Lower leg skin (tissue), 4 donors: ENCODE data around the gene ACLY. TPM values are rescaled to one million over a fixed set of nuclear protein-coding genes. Genes with fewer than 3 reads are reported as not detected.

Experiments
- DNase-seq, 2 donors: peaks; one replicate each; pipeline ENCODE4 v3.0.0-alpha.2; 2019; ENCODE audit warnings: low spot score in 2 of 2
- H3K4me3 ChIP-seq: fragments of 200-600 bp; sonication (generic); 2 replicates; pipeline ENCODE4 v1.5.1; 2017; ENCODE audit warnings: mild to moderate bottlenecking, low read depth; ENCODE audit not compliant: poor library complexity, severe bottlenecking
- POLR2A ChIP-seq, 2 donors: fragments of 450-650 bp; IDR thresholded peaks; one replicate each; pipeline ENCODE4 v1.6.1; 2016 to 2017; ENCODE audit warnings: antibody characterized with exemption in 2 of 2, mild to moderate bottlenecking in 1 of 2, moderate library complexity in 1 of 2
- WGBS, 2 donors: methylation state at CpG; one replicate each; pipeline ENCODE4 v1.1.5; 2018; 5-methylcytosine and 5-hydroxymethylcytosine counted together
- intact Hi-C: fragments of 100-400 bp; cut with DNase I; formaldehyde crosslinking; loops from one replicate; pipeline ENCODE4 v1.15.0; 2023; ENCODE audit warnings: low total_unique reads
- total RNA-seq, 4 donors: library from RNA; depleted of rRNA; stranded (reverse); fragments of >200 nt; gene quantifications; one replicate each; pipeline ENCODE4 v1.1.0, GENCODE V29; 2016
- TF ChIP-seq, protein P1 (sequence below), 3 donors: fragments of 450-650 bp; IDR thresholded peaks; one replicate each; pipeline ENCODE4 v1.5.1; 2016; ENCODE audit warnings: antibody characterized with exemption in 3 of 3, mild to moderate bottlenecking in 3 of 3, moderate library complexity in 2 of 3

Gene ACLY
- total RNA-seq, 4 donors from 2014 or later: 50.3 to 73.0 (median 62.4) TPM

DNA sequence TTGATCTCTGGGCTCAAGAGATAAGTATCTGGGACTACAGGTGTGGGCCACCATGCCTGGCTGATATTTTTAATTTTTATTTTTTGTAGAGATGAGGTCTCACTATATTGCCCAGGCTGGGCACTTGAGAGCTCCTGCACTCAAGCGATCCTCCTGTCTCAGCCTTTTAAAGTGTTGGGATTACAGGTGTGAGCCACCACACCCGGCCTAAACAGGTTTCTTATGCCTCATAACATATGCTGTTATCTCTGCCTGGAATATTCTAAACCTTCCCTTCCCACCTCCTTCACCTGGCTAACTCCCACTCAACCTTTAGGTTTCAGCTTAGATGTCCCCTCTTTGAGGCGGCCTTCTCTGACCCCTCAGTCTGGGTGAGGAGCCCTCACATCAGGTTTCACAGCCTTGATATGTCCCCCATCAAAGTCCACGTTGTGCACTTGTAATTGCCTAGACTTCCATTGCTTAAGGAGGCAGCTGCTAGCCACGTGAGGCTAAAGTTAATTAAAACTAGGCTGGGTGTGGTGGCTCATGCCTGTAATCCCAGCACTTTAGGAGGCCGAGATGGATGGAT is 39.2 kb upstream of the ACLY start:
- TF ChIP-seq, protein P1, sequence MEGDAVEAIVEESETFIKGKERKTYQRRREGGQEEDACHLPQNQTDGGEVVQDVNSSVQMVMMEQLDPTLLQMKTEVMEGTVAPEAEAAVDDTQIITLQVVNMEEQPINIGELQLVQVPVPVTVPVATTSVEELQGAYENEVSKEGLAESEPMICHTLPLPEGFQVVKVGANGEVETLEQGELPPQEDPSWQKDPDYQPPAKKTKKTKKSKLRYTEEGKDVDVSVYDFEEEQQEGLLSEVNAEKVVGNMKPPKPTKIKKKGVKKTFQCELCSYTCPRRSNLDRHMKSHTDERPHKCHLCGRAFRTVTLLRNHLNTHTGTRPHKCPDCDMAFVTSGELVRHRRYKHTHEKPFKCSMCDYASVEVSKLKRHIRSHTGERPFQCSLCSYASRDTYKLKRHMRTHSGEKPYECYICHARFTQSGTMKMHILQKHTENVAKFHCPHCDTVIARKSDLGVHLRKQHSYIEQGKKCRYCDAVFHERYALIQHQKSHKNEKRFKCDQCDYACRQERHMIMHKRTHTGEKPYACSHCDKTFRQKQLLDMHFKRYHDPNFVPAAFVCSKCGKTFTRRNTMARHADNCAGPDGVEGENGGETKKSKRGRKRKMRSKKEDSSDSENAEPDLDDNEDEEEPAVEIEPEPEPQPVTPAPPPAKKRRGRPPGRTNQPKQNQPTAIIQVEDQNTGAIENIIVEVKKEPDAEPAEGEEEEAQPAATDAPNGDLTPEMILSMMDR (IDR thresholded peaks at IDR 0.05): no peak
- TF ChIP-seq POLR2A (IDR thresholded peaks at IDR 0.05): no peak
- intact Hi-C loops: no loop called here
- WGBS, 2 donors: 84 to 86% methylated on average over 6 of the region's 6 CpGs
- no peak for DNase-seq
- no peak overlapping the region for H3K4me3 ChIP-seq

DNA sequence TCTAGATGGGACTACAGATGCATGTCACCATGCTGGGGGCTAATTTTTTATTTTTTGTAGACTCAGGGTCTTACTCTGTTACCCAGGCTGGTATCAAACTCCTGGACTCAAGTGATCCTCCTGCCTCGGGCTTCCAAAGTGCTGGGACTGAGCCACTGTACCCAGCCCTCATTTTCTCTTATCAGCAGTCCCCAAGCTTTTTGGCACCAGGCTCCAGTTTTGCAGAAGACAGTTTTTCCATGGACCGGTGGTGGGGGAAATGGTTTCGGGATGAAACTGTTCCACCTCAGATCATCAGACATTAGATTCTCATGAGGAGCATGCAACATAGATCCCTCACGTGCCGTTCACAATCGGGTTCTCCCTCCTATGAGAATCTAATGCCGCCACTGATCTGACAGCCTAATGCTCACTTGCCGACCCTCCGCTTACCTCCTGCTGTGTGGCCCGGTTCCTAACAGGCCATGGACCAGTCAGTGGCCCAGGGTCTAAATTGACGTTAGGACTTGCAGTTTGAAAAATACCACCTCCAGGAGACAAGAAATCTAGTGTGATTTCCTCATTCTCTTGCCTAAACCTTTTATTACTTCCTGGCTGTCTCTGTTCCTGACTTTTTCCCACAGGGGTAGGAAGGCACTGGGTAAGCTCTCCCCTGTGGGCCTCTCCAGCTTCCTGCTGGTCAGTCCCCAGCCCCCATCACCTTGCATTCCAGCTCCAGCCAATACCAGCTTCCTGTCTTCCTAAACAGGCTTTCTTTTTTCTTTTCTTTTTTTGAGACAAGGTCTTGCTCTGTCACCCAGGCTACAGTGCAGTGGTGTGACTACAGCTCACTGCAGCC is 38.5 kb upstream of the ACLY start:
- intact Hi-C loops: no loop called here

DNA sequence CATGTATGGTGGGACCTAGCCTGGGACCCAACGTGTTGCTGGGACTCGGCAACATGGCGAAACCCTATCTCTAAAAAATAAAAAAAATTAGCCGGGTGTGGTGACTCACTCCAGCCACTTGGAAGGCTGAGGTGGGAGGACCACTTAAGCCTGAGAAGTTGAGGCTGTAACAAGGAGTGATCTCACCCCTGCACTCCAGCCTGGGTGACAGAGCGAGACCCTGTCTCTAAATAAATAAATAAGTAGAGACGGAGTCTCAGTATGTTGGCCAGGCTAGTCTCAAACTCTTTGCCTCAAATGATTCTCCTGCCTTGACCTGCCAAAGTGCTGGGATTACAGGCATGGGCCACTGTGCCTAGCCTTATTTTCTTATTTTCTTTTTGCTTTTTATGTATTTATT is 37.8 kb upstream of the ACLY start:
- no peak for DNase-seq
- TF ChIP-seq, protein P1 (IDR thresholded peaks at IDR 0.05): no peak
- TF ChIP-seq POLR2A (IDR thresholded peaks at IDR 0.05): no peak
- H3K4me3 ChIP-seq: no peak overlapping the region
- WGBS, 2 donors: 89 to 93% methylated on average over 6 of the region's 6 CpGs
- intact Hi-C loops: no loop called here

More for the DNA sequence above, 38.5 kb upstream of the ACLY start:
- TF ChIP-seq, protein P1 (IDR thresholded peaks at IDR 0.05): no peak
- TF ChIP-seq POLR2A (IDR thresholded peaks at IDR 0.05): no peak
- no peak for DNase-seq
- no peak overlapping the region for H3K4me3 ChIP-seq
- 82 to 83% methylated on average over 11 of the region's 11 CpGs for WGBS, 2 donors

DNA sequence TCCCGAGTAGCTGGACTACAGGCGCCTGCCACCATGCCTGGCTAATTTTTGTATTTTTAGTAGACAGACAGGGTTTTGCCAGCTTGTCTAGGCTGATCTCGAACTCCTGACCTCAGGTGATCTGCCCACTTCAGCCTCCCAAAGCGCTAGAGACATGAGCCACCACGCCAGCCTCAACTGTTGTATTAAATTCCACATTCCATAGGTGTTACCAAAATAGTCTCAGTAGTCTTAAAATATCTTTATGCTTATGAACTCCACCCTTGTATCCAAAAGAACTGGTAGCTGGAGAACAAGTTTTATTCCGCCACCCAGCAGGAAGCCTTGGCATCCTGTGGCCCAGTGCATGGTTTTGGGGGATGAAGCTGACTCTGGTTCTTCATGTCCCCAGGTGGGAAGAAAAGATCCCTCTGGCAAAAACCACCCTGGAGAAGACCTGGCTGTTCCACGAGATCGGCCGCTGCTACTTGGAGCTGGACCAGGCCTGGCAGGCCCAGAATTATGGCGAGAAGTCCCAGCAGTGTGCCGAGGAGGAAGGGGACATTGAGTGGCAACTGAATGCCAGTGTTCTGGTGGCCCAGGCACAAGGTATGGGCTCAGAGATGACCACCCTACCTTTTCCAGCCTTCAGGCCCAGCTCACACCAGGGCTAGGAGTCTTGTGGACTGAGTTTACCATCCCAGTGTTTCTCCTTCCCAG is 30.2 kb upstream of the ACLY start:
- 58 to 63% methylated on average over 11 of the region's 11 CpGs for WGBS, 2 donors
- intact Hi-C loops: no loop called here
- no peak for DNase-seq
- no peak overlapping the region for H3K4me3 ChIP-seq
- TF ChIP-seq, protein P1 (IDR thresholded peaks at IDR 0.05): no peak
- no peak for TF ChIP-seq POLR2A (IDR thresholded peaks at IDR 0.05)

DNA sequence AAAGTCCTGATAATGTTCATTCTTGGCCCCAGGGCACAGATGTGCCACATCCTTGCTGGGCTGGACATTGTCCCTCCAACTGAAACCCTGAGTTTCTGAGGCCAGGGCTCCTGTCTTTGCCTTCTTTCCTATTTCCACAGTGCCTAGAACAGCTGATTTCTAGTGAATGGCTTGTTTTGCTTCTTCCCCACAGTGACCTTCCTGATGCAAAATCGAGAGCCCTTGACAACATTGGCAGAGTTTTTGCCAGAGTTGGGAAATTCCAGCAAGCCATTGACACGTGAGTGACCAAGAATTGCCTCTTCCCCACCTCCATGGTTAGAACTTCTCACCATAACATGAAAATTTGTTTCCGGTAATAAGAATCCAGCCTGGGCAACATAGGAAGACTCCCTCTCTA is 26.2 kb upstream of the ACLY start:
- H3K4me3 ChIP-seq: no peak overlapping the region
- DNase-seq: no peak
- no peak for TF ChIP-seq POLR2A (IDR thresholded peaks at IDR 0.05)
- TF ChIP-seq, protein P1 (IDR thresholded peaks at IDR 0.05): no peak
- 76 to 80% methylated on average over 3 of the region's 3 CpGs for WGBS, 2 donors
- intact Hi-C loops: no loop called here
